Activated naive CD4-positive, alpha-beta T cell treated with anti-CD3 and anti-CD28 coated beads, Interleukin-2, amount 10 ng/mL, durations not matched to agents 5 hours and 36 hours (primary cell): ENCODE results near the gene STX1B. TPM values are rescaled to one million over a fixed set of nuclear protein-coding genes. Genes with fewer than 3 reads are reported as not detected.

Experiments
- total RNA-seq, 2 experiments: library from RNA; stranded (reverse); gene quantifications; one replicate each; pipeline ENCODE4 v1.2.3, GENCODE V29; 2021

Gene STX1B
- total RNA-seq, result 1 to 10 TPM; 1.3 to 1.4 TPM

GRCh38 chr16:31010585-31011325 lies at the start of gene STX1B:
Gene STX1B (minus strand): TSS chr16:31010638. CDS start chr16:31010396, 242 bp downstream.

GRCh38 chr16:31032736-31033708 lies 22.6 kb upstream of the STX1B start, which contains the start of gene STX4:
Gene STX4 (plus strand): TSS chr16:31033558. CDS start chr16:31033806, 248 bp downstream.

GRCh38 chr16:30984669-30985400 lies 25.6 kb downstream of the STX1B start, which contains the start of gene HSD3B7:
Gene HSD3B7 (plus strand): TSS chr16:30985207. CDS start chr16:30985659, 452 bp downstream.

GRCh38 chr16:30957456-30958174 lies 52.8 kb downstream of the STX1B start, which contains the start of gene SETD1A:
Gene SETD1A (plus strand): TSS chr16:30957754. CDS start chr16:30958732, 978 bp downstream.

GRCh38 chr16:30948667-30949649 lies 61.5 kb downstream of the STX1B start, which contains the start of gene ORAI3:
Gene ORAI3 (plus strand): TSS chr16:30949068. CDS start chr16:30949290, 222 bp downstream.

Other genes starting within 250 kb of the STX1B start
- 1 to 10 TPM; 2.2 to 2.4 TPM for gene CFAP119, start 248.6 kb downstream of the STX1B start, total RNA-seq
- 10 to 100 TPM; 83.1 to 85.9 TPM for gene RNF40, start 248.3 kb downstream of the STX1B start, total RNA-seq
- gene ZNF629, start 223.4 kb downstream of the STX1B start, total RNA-seq, result 1 to 10 TPM; 2.5 to 2.6 TPM
- gene BCL7C, start 116.6 kb downstream of the STX1B start, total RNA-seq, result 10 to 100 TPM; 23.0 to 23.2 TPM
- gene CTF1, start 114.0 kb downstream of the STX1B start, total RNA-seq, result under 1 TPM; 0.20 to 0.31 TPM
- 10 to 100 TPM; 22.9 to 24.6 TPM for gene FBXL19, start 87.1 kb downstream of the STX1B start, total RNA-seq
- gene ORAI3, start 61.6 kb downstream of the STX1B start, total RNA-seq, result 10 to 100 TPM; 27.0 to 27.4 TPM
- 10 to 100 TPM; 25.2 to 30.0 TPM for gene SETD1A, start 52.9 kb downstream of the STX1B start, total RNA-seq
- gene HSD3B7, start 25.4 kb downstream of the STX1B start, total RNA-seq, result 1 to 10 TPM; 3.5 to 3.6 TPM
- gene STX4, start 22.9 kb upstream of the STX1B start, total RNA-seq, result 10 to 100 TPM; 67.7 to 69.5 TPM
- 10 to 100 TPM; 10.8 to 11.2 TPM for gene ZNF668, start 63.6 kb upstream of the STX1B start, total RNA-seq
- 10 to 100 TPM; 26.2 to 27.0 TPM for gene ZNF646, start 63.8 kb upstream of the STX1B start, total RNA-seq
- 1 to 10 TPM; 4.8 to 5.1 TPM for gene PRSS53, start 78.3 kb upstream of the STX1B start, total RNA-seq
- 10 to 100 TPM; 52.2 to 55.4 TPM for gene VKORC1, start 84.2 kb upstream of the STX1B start, total RNA-seq
- gene BCKDK, start 97.7 kb upstream of the STX1B start, total RNA-seq, result 10 to 100 TPM; 25.8 to 26.9 TPM
- gene KAT8, start 107.0 kb upstream of the STX1B start, total RNA-seq, result 10 to 100 TPM; 61.5 to 65.3 TPM
- gene PRSS8, start 125.1 kb upstream of the STX1B start, total RNA-seq, result not detected
- gene PRSS36, start 139.4 kb upstream of the STX1B start, total RNA-seq, result 1 to 10 TPM; 2.0 to 3.6 TPM
- gene FUS, start 169.5 kb upstream of the STX1B start, total RNA-seq, result 100 to 1,000 TPM; 492 to 544 TPM
- gene PYCARD, start 192.1 kb upstream of the STX1B start, total RNA-seq, result 10 to 100 TPM; 92.6 to 96.9 TPM
- gene TRIM72, start 203.5 kb upstream of the STX1B start, total RNA-seq, result not detected
- gene PYDC1, start 206.5 kb upstream of the STX1B start, total RNA-seq, result not detected
- gene ITGAM, start 249.3 kb upstream of the STX1B start, total RNA-seq, result 10 to 100 TPM; 55.4 to 57.2 TPM